Type B pancreatic cell (in vitro differentiated cells): ENCODE measurements around the gene IGF1R. TPM values are rescaled to one million over a fixed set of nuclear protein-coding genes. Genes with fewer than 3 reads are reported as not detected.
A peak's percentile ranks its signal among the peaks of the same experiment; 100 is the strongest.

Source experiments
- DNase-seq: peaks from one replicate; pipeline ENCODE4 v3.0.0; 2021; ENCODE audit warnings: mixed read lengths; ENCODE audit not compliant: unreplicated experiment; ENCODE audit errors: extremely low spot score
- H3K27ac Mint-ChIP-seq: 2 replicates; pipeline ENCODE4 v1.8.0; 2021; ENCODE audit warnings: mild to moderate bottlenecking, mixed read lengths
- H3K27me3 Mint-ChIP-seq: 2 replicates; pipeline ENCODE4 v1.8.0; 2021; ENCODE audit warnings: mixed read lengths
- H3K36me3 Mint-ChIP-seq: 2 replicates; pipeline ENCODE4 v1.8.0; 2021; ENCODE audit warnings: mixed read lengths
- H3K4me1 Mint-ChIP-seq: one replicate; pipeline ENCODE4 v1.8.0; 2021; ENCODE audit warnings: mixed read lengths; ENCODE audit not compliant: unreplicated experiment
- H3K4me3 Mint-ChIP-seq: 2 replicates; pipeline ENCODE4 v1.8.0; 2021; ENCODE audit warnings: mild to moderate bottlenecking, mixed read lengths
- H3K9me3 Mint-ChIP-seq: 2 replicates; pipeline ENCODE4 v1.8.0; 2021; ENCODE audit warnings: mixed read lengths
- CTCF ChIP-seq: fragments of 200-600 bp; sonication (generic); conservative IDR thresholded peaks from 2 replicates; pipeline ENCODE4 v1.5.0; 2021; ENCODE audit warnings: antibody characterized with exemption, mild to moderate bottlenecking
- total RNA-seq: library from RNA; stranded (reverse); gene quantifications from 2 replicates; pipeline ENCODE4 v1.2.1, GENCODE V29; 2021; ENCODE audit warnings: low replicate concordance

Gene IGF1R
- total RNA-seq, 1 donor from 2014 or later: 87.1 TPM

- Mint-ChIP-seq H3K4me1 (peaks cover 76% of the 10 kb centered on the region), H3K36me3 (no peaks in the 10 kb centered on the region), H3K4me3 (peak overlapping the region; percentile 90), H3K27ac (peak overlapping the region; percentile 90), H3K27me3 (no peaks in the 10 kb centered on the region), H3K9me3 (no peaks in the 10 kb centered on the region)
- no peak for TF ChIP-seq CTCF
- DNase-seq: no peak
Observed at GRCh38 chr15:98854496-98854895, 206.2 kb downstream of the IGF1R start.

GRCh38 chr15:98855067-98855814 is 206.9 kb downstream of the IGF1R start:
- Mint-ChIP-seq H3K4me3 (peak overlapping the region; percentile 76), H3K27ac (peak overlapping the region; percentile 37), H3K9me3 (no peaks in the 10 kb centered on the region), H3K36me3 (no peaks in the 10 kb centered on the region), H3K27me3 (no peaks in the 10 kb centered on the region), H3K4me1 (peaks cover 71% of the 10 kb centered on the region)
- no peak for TF ChIP-seq CTCF
- DNase-seq: no peak

- Mint-ChIP-seq H3K27me3 (no peaks in the 10 kb centered on the region), H3K4me1 (peaks cover 71% of the 10 kb centered on the region), H3K9me3 (no peaks in the 10 kb centered on the region), H3K27ac (peak overlapping the region; percentile 37), H3K4me3 (peak overlapping the region; percentile 27), H3K36me3 (no peaks in the 10 kb centered on the region)
- no peak for DNase-seq
- no peak for TF ChIP-seq CTCF
Observed at GRCh38 chr15:98855815-98856531, 207.6 kb downstream of the IGF1R start.

- DNase-seq: no peak
- Mint-ChIP-seq H3K27me3 (no peaks in the 10 kb centered on the region), H3K27ac (no peak overlapping the region), H3K36me3 (no peaks in the 10 kb centered on the region), H3K4me1 (peaks cover 72% of the 10 kb centered on the region), H3K4me3 (no peak overlapping the region), H3K9me3 (no peaks in the 10 kb centered on the region)
- TF ChIP-seq CTCF: no peak
Observed at GRCh38 chr15:98856532-98856907, 208.2 kb downstream of the IGF1R start.

GRCh38 chr15:98858610-98859023 is 210.3 kb downstream of the IGF1R start:
- DNase-seq: no peak
- peak overlapping the region; percentile 73 for H3K27ac Mint-ChIP-seq
- no peaks in the 10 kb centered on the region for H3K36me3 Mint-ChIP-seq
- no peaks in the 10 kb centered on the region for H3K9me3 Mint-ChIP-seq
- peak overlapping the region; percentile 8 for H3K4me3 Mint-ChIP-seq
- H3K27me3 Mint-ChIP-seq: no peaks in the 10 kb centered on the region
- TF ChIP-seq CTCF: no peak
- H3K4me1 Mint-ChIP-seq: peaks cover 80% of the 10 kb centered on the region
